Stimulated activated CD4-positive, alpha-beta T cell treated with anti-CD3 and anti-CD28 coated beads, Interleukin-2, amount 100 ng/mL, for 48 hours (primary cell): ENCODE results near the gene TMED6.
"Not testable (repeated sequence)": the region's sequence is repeated elsewhere in the genome, so short reads cannot be mapped to it uniquely, and the experiment has no call there.

ENCODE experiments used
- DNase-seq, 2 donors: peaks; one replicate each; pipeline ENCODE4 v3.0.0-alpha.2; 2020

TMED6 gene

DNA sequence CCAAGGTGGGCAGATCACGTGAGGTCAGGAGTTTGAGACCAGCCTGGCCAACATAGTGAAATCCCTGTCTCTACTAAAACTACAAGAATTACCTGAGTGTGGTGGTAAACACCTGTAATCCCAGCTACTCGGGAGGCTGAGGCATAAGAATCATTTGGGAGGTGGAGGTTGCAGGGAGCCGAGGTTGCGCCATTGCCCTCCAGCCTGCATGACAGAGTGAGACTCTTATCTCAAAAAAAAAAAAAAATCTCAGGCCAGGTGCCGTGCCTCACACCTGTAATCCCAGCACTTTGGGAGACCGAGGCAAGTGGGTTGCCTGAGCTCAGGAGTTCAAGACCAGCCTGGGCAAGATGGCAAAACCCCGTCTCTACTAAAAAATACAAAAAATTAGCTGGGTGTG, 54.8 kb downstream of the TMED6 start:
- not testable (repeated sequence) for DNase-seq

DNA sequence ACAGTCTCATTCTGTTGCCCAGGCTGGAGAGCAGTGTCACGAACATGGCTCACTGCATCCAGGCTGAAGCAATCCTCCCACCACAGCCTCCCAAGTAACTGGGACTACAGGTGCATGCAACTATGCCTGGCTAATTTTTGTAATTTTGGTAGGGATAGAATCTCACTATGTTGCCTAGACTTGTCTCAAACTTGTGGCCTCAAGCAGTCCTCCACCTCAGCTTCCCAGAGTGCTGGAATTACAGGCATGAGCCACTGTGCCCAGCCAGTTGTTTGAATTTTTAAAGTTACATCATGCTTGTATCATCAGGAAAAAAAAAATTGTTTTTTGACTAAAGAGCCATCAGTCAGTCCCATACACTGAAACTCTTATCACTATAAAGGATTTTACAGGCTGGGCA, 57.5 kb downstream of the TMED6 start:
- no peak for DNase-seq

DNA sequence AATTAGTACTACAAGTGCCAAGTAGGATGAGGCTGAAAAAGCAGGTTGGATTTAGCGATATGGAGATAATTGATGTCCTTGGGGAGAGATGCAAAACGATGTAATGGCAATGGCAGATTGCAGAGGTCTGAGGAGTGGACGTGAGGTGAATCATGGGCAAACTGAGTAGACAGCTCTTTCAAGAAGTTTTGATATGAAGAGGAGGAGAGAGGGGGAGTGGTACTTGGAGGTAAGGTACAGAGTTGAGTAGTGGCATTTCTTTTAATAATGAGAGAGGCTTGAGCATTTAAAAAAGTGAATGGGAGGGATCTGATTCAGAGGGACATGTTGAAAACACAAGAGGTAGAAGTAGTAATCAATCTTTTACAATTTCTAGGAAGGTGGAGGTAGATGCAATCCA, 58.2 kb downstream of the TMED6 start:
- DNase-seq = no peak
